ENCODE data around the gene EFL1. TPM values are rescaled to one million over a fixed set of nuclear protein-coding genes. Genes with fewer than 3 reads are reported as not detected.
A peak's percentile ranks its signal among the peaks of the same experiment; 100 is the strongest.

The EFL1 gene
- polyA plus RNA-seq, 1 donor (not counting 4 experiments of a cell fraction or from before 2014, with no cell fraction given) = 32.0 TPM

- Histone ChIP-seq H3K27ac (ENCODE audit: control insufficient read depth, insufficient read depth, low read length) (no peak overlapping the region), H4K20me1 (ENCODE audit: control insufficient read depth, extremely low read depth, insufficient read depth, low read length) (no peaks in the 10 kb centered on the region), H3K4me1 (ENCODE audit: control insufficient read depth, extremely low read depth, insufficient read depth, low read length) (no peaks in the 10 kb centered on the region), H3K4me3 (ENCODE audit: control insufficient read depth in 2 of 3, extremely low read depth in 1 of 3, insufficient read depth in 2 of 3, low read depth in 1 of 3, low read length in 3 of 3) (no peak overlapping the region), H3K9me3 (ENCODE audit: control insufficient read depth, low read depth, low read length) (no peaks in the 10 kb centered on the region), H3K9me1 (ENCODE audit: control insufficient read depth, extremely low read depth, insufficient read depth, low read length) (no peaks in the 10 kb centered on the region), H3K4me2 (ENCODE audit: control insufficient read depth, extremely low read depth, insufficient read depth, low read depth, low read length) (no peak overlapping the region), H3K27me3 (ENCODE audit: control insufficient read depth, extremely low read depth, insufficient read depth, low read length) (no peaks in the 10 kb centered on the region), H3K36me3 (ENCODE audit: control insufficient read depth in 2 of 2, extremely low read depth in 1 of 2, insufficient read depth in 2 of 2, low read length in 2 of 2) (no peaks in the 10 kb centered on the region), H2AFZ (ENCODE audit: control insufficient read depth, low read length) (no peak overlapping the region), H3K79me2 (ENCODE audit: control insufficient read depth, insufficient read depth, low read length) (no peaks in the 10 kb centered on the region), H3K9ac (ENCODE audit: control insufficient read depth, extremely low read depth, insufficient read depth, low read length) (no peak overlapping the region)
- DNase-seq (ENCODE audit: low read depth, low spot score) (no peak), FAIRE-seq (no peak)
- dilution Hi-C loops (cut with MboI; ENCODE audit: extremely low pct_ligation_motif_present, low sequenced_read_pairs) = no loop called here
- TF ChIP-seq CTCF (optimal IDR thresholded peaks at IDR 0.05 in 1 of 3, IDR thresholded peaks at IDR 0.05 in 1 of 3, conservative IDR thresholded peaks at IDR 0.05 in 1 of 3; ENCODE audit: extremely low read depth in 1 of 3, insufficient read depth in 2 of 3, low read length in 3 of 3) (peak in 1 of 3 experiments; percentile 15), EZH2 (IDR thresholded peaks at IDR 0.05; ENCODE audit: low read length) (no peak)
Measured at GRCh38 chr15:82306791-82307713, 44.5 kb upstream of the EFL1 start.

GRCh38 chr15:82305621-82306048 lies 43.1 kb upstream of the EFL1 start:
- no peak overlapping the region for H2AFZ ChIP-seq (ENCODE audit: control insufficient read depth, low read length)
- no peak for FAIRE-seq
- no peaks in the 10 kb centered on the region for H3K9me3 ChIP-seq (ENCODE audit: control insufficient read depth, low read depth, low read length)
- peaks cover 3% of the 10 kb centered on the region for H3K27me3 ChIP-seq (ENCODE audit: control insufficient read depth, extremely low read depth, insufficient read depth, low read length)
- no peak for DNase-seq (ENCODE audit: low read depth, low spot score)
- no peaks in the 10 kb centered on the region for H3K79me2 ChIP-seq (ENCODE audit: control insufficient read depth, insufficient read depth, low read length)
- H3K36me3 ChIP-seq (ENCODE audit: control insufficient read depth in 2 of 2, extremely low read depth in 1 of 2, insufficient read depth in 2 of 2, low read length in 2 of 2) = no peaks in the 10 kb centered on the region
- no peaks in the 10 kb centered on the region for H3K9me1 ChIP-seq (ENCODE audit: control insufficient read depth, extremely low read depth, insufficient read depth, low read length)
- H3K4me3 ChIP-seq (ENCODE audit: control insufficient read depth in 2 of 3, extremely low read depth in 1 of 3, insufficient read depth in 2 of 3, low read depth in 1 of 3, low read length in 3 of 3) = no peak overlapping the region
- dilution Hi-C loops (cut with MboI; ENCODE audit: extremely low pct_ligation_motif_present, low sequenced_read_pairs) = no loop called here
- no peak overlapping the region for H3K4me2 ChIP-seq (ENCODE audit: control insufficient read depth, extremely low read depth, insufficient read depth, low read depth, low read length)
- H3K27ac ChIP-seq (ENCODE audit: control insufficient read depth, insufficient read depth, low read length) = no peak overlapping the region
- H3K9ac ChIP-seq (ENCODE audit: control insufficient read depth, extremely low read depth, insufficient read depth, low read length) = no peak overlapping the region
- TF ChIP-seq CTCF (optimal IDR thresholded peaks at IDR 0.05 in 1 of 3, IDR thresholded peaks at IDR 0.05 in 1 of 3, conservative IDR thresholded peaks at IDR 0.05 in 1 of 3; ENCODE audit: extremely low read depth in 1 of 3, insufficient read depth in 2 of 3, low read length in 3 of 3) (no peak), EZH2 (IDR thresholded peaks at IDR 0.05; ENCODE audit: low read length) (no peak)
- no peaks in the 10 kb centered on the region for H3K4me1 ChIP-seq (ENCODE audit: control insufficient read depth, extremely low read depth, insufficient read depth, low read length)
- H4K20me1 ChIP-seq (ENCODE audit: control insufficient read depth, extremely low read depth, insufficient read depth, low read length) = no peaks in the 10 kb centered on the region
